ENCODE results near the gene PEX13.

- TF ChIP-seq, protein P1, sequence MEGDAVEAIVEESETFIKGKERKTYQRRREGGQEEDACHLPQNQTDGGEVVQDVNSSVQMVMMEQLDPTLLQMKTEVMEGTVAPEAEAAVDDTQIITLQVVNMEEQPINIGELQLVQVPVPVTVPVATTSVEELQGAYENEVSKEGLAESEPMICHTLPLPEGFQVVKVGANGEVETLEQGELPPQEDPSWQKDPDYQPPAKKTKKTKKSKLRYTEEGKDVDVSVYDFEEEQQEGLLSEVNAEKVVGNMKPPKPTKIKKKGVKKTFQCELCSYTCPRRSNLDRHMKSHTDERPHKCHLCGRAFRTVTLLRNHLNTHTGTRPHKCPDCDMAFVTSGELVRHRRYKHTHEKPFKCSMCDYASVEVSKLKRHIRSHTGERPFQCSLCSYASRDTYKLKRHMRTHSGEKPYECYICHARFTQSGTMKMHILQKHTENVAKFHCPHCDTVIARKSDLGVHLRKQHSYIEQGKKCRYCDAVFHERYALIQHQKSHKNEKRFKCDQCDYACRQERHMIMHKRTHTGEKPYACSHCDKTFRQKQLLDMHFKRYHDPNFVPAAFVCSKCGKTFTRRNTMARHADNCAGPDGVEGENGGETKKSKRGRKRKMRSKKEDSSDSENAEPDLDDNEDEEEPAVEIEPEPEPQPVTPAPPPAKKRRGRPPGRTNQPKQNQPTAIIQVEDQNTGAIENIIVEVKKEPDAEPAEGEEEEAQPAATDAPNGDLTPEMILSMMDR (IDR thresholded peaks at IDR 0.05), result no peak
- TF ChIP-seq POLR2A (IDR thresholded peaks at IDR 0.05), result no peak
Observed at GRCh38 chr2:60984720-60985119, 32.8 kb upstream of the PEX13 start.
